ENCODE data around the gene SLC25A23.

Gene SLC25A23

GRCh38 chr19:6452899-6453298, 6.7 kb downstream of the SLC25A23 start:
- DNase-seq (ENCODE audit: low read depth) = no peak
- no peak for TF ChIP-seq MAX (IDR thresholded peaks at IDR 0.05; ENCODE audit: low read depth, low read length)
- TF ChIP-seq CTCF (IDR thresholded peaks at IDR 0.05; ENCODE audit: low read depth, low read length) = no peak
- no peak for TF ChIP-seq POLR2A (IDR thresholded peaks at IDR 0.05; ENCODE audit: extremely low read depth, insufficient read length)
- no peak for TF ChIP-seq MYC (IDR thresholded peaks at IDR 0.05; ENCODE audit: low read depth, low read length)
- no peak overlapping the region for H3K4me3 ChIP-seq (ENCODE audit: low read depth, low read length)

- TF ChIP-seq POLR2A (IDR thresholded peaks at IDR 0.05; ENCODE audit: extremely low read depth, insufficient read length) (no peak), MYC (IDR thresholded peaks at IDR 0.05; ENCODE audit: low read depth, low read length) (no peak), MAX (IDR thresholded peaks at IDR 0.05; ENCODE audit: low read depth, low read length) (no peak), CTCF (IDR thresholded peaks at IDR 0.05; ENCODE audit: low read depth, low read length) (no peak)
- no peak for DNase-seq (ENCODE audit: low read depth)
- H3K4me3 ChIP-seq (ENCODE audit: low read depth, low read length) = no peak overlapping the region
These were observed 7.4 kb downstream of the SLC25A23 start for GRCh38 chr19:6452223-6452614.

DNA sequence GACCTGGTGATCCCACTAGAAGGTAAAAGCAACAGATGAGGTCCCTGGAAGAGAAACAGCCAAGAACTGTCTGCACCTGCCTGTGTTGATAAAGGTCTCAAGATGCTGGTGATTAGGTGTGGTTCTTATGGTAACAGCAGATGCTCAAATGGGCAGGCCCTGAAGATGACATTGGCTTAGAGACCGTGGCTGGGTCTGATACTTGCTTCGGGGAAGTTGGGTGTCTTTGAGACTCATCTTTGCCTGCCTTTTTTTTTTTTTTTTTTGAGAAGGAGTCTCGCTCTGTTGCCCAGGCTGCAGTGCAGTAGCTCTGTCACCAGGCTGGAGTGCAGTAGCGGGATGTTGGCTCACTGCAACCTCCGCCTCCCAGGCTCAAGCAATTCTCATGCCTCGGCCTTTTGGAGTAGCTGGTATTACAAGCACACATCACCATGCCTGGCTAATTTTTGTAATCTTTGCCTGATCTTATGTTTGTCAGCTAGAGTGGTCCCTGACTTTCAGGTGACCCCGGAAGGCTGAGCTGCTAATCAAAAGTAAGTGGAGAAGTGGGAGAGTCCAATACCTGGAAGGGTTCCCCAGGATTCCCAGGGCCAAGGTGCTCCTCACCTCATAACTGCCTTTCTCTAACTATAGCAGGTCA, 7.9 kb downstream of the SLC25A23 start:
- DNase-seq (ENCODE audit: low read depth) = no peak
- TF ChIP-seq MAX (IDR thresholded peaks at IDR 0.05; ENCODE audit: low read depth, low read length) = no peak
- TF ChIP-seq POLR2A (IDR thresholded peaks at IDR 0.05; ENCODE audit: extremely low read depth, insufficient read length) = no peak
- TF ChIP-seq CTCF (IDR thresholded peaks at IDR 0.05; ENCODE audit: low read depth, low read length) = no peak
- no peak for TF ChIP-seq MYC (IDR thresholded peaks at IDR 0.05; ENCODE audit: low read depth, low read length)
- H3K4me3 ChIP-seq (ENCODE audit: low read depth, low read length) = no peak overlapping the region

DNA sequence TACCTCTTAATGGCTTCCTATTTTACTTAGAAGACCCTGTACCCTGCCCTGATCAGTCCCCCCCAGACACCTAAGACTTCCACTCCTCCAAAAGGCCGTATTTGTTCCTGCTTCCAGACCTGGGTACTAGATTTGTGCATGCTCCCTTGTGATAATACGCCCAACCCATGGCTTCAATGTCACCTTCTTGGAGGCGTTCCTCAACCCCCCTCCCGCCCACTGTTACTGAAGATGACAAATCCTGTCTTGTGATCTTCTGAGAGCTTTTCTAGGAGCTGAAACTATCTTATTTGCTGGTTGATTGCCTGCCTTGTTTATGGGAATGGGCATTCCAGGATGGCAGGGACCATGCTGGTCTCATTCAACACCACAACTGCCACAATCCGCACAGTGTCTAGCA, 9.4 kb downstream of the SLC25A23 start:
- TF ChIP-seq MYC (IDR thresholded peaks at IDR 0.05; ENCODE audit: low read depth, low read length) = no peak
- H3K4me3 ChIP-seq (ENCODE audit: low read depth, low read length) = no peak overlapping the region
- DNase-seq (ENCODE audit: low read depth) = no peak

DNA sequence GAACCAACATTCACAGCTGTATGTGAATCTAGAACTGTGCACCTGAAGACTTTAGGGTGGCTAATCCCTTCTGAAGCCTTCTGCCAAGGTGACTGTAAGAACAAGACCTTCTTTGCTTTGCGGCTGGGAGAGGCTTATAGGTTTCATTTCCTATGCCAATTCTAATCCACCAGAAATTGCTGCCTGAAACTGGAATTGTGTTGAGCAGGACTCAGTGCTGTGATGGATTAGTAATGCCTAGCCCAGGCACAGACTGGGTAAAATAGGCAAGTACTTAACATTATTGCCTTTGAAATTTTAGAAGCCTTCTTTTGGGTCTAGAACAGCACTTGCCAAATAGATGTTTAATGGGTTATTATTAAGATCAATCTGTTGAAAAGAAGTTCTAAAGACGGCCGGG, 11.5 kb downstream of the SLC25A23 start:
- no peak for DNase-seq (ENCODE audit: low read depth)
- no peak overlapping the region for H3K4me3 ChIP-seq (ENCODE audit: low read depth, low read length)
- TF ChIP-seq POLR2A (IDR thresholded peaks at IDR 0.05; ENCODE audit: extremely low read depth, insufficient read length) (no peak), CTCF (IDR thresholded peaks at IDR 0.05; ENCODE audit: low read depth, low read length) (no peak), MAX (IDR thresholded peaks at IDR 0.05; ENCODE audit: low read depth, low read length) (no peak), MYC (IDR thresholded peaks at IDR 0.05; ENCODE audit: low read depth, low read length) (no peak)

- no peak for DNase-seq (ENCODE audit: low read depth)
- TF ChIP-seq MYC (IDR thresholded peaks at IDR 0.05; ENCODE audit: low read depth, low read length) (no peak), CTCF (IDR thresholded peaks at IDR 0.05; ENCODE audit: low read depth, low read length) (no peak), MAX (IDR thresholded peaks at IDR 0.05; ENCODE audit: low read depth, low read length) (no peak), POLR2A (IDR thresholded peaks at IDR 0.05; ENCODE audit: extremely low read depth, insufficient read length) (no peak)
- H3K4me3 ChIP-seq (ENCODE audit: low read depth, low read length) = no peak overlapping the region
These were observed 13.1 kb downstream of the SLC25A23 start for GRCh38 chr19:6446452-6446851.
